Neuronal stem cell (in vitro differentiated cells): Measurements from ENCODE around the gene NEMP2.

Source experiments
- DNase-seq: peaks from one replicate; pipeline ENCODE4 v3.0.0-alpha.2; 2013; ENCODE audit warnings: low spot score
- H2AFZ ChIP-seq: one replicate; pipeline ENCODE4 v1.6.1; 2013; ENCODE audit warnings: mild to moderate bottlenecking, low read length, inconsistent platforms
- H2AK5ac ChIP-seq: 2 replicates; pipeline ENCODE4 v1.6.1; 2013; ENCODE audit warnings: low read depth, mild to moderate bottlenecking, inconsistent platforms, low read length, moderate library complexity, mixed read lengths
- H2BK120ac ChIP-seq: 2 replicates; pipeline ENCODE4 v1.6.1; 2013; ENCODE audit warnings: low read depth, mild to moderate bottlenecking, inconsistent platforms, low read length, moderate library complexity, mixed read lengths
- H2BK12ac ChIP-seq: one replicate; pipeline ENCODE4 v1.6.1; 2013; ENCODE audit warnings: low read length, inconsistent platforms
- H2BK15ac ChIP-seq: 2 replicates; pipeline ENCODE4 v1.6.1; 2013; ENCODE audit warnings: mild to moderate bottlenecking, low read length, inconsistent platforms, mixed read lengths
- H2BK5ac ChIP-seq: one replicate; pipeline ENCODE4 v1.6.1; 2013; ENCODE audit warnings: inconsistent platforms, mild to moderate bottlenecking, low read length, moderate library complexity
- H3K14ac ChIP-seq: one replicate; pipeline ENCODE4 v1.6.1; 2013; ENCODE audit warnings: low read length, inconsistent platforms
- H3K18ac ChIP-seq: 2 replicates; pipeline ENCODE4 v1.6.1; 2013; ENCODE audit warnings: low read length, inconsistent platforms
- H3K23ac ChIP-seq: 2 replicates; pipeline ENCODE4 v1.6.1; 2013; ENCODE audit warnings: low read depth, mild to moderate bottlenecking, mixed read lengths, low read length, inconsistent platforms; ENCODE audit not compliant: poor library complexity
- H3K27ac ChIP-seq: replicated peaks from 3 replicates; pipeline ENCODE4 v1.5.1; 2013; ENCODE audit warnings: low read length, inconsistent platforms
- H3K27me3 ChIP-seq, 3 experiments: 2 replicates each; pipeline ENCODE4 v1.6.1; 2013; ENCODE audit warnings: low read length in 3 of 3, mild to moderate bottlenecking in 2 of 3, inconsistent platforms in 1 of 3, low read depth in 1 of 3, mixed read lengths in 1 of 3, moderate library complexity in 1 of 3; ENCODE audit not compliant: control insufficient read depth in 3 of 3, insufficient read depth in 3 of 3
- H3K36me3 ChIP-seq, 2 donors: replicated peaks in 1 of 2; 2 replicates each; pipeline ENCODE4 v1.6.1; 2013; ENCODE audit warnings: low read length in 2 of 2; ENCODE audit not compliant: control insufficient read depth in 2 of 2, insufficient read depth in 2 of 2
- H3K4ac ChIP-seq: 2 replicates; pipeline ENCODE4 v1.6.1; 2013; ENCODE audit warnings: inconsistent platforms, mild to moderate bottlenecking, low read length, moderate library complexity
- H3K4me1 ChIP-seq, 2 donors: 1 replicate in 1 of 2; 2 replicates in 1 of 2; pipeline ENCODE4 v1.6.1; 2013; ENCODE audit warnings: low read length in 2 of 2, low read depth in 1 of 2; ENCODE audit not compliant: control insufficient read depth in 2 of 2, insufficient read depth in 1 of 2
- H3K4me2 ChIP-seq: one replicate; pipeline ENCODE4 v1.6.1; 2013; ENCODE audit warnings: mild to moderate bottlenecking, low read length, inconsistent platforms; ENCODE audit not compliant: insufficient read depth, poor library complexity, severe bottlenecking
- H3K4me3 ChIP-seq, 2 donors: 2 replicates each; pipeline ENCODE4 v1.5.1; 2013; ENCODE audit warnings: low read length in 2 of 2, mild to moderate bottlenecking in 2 of 2, inconsistent platforms in 1 of 2, moderate library complexity in 1 of 2
- H3K79me1 ChIP-seq: one replicate; pipeline ENCODE4 v1.6.1; 2013; ENCODE audit warnings: low read depth, mild to moderate bottlenecking, inconsistent platforms, low read length, moderate library complexity
- H3K9ac ChIP-seq: one replicate; pipeline ENCODE4 v1.6.1; 2013; ENCODE audit warnings: mild to moderate bottlenecking, low read depth, low read length, inconsistent platforms; ENCODE audit not compliant: poor library complexity
- H3K9me3 ChIP-seq, 2 donors: replicated peaks in 1 of 2; 2 replicates each; pipeline versions ENCODE3 to v1.6.1; 2013; ENCODE audit warnings: low read length in 2 of 2, mild to moderate bottlenecking in 2 of 2, inconsistent platforms in 1 of 2, low read depth in 1 of 2, mixed read lengths in 1 of 2, moderate library complexity in 1 of 2; ENCODE audit not compliant: control insufficient read depth in 2 of 2, insufficient read depth in 1 of 2
- H4K8ac ChIP-seq: one replicate; pipeline ENCODE4 v1.6.1; 2013; ENCODE audit warnings: low read depth, mild to moderate bottlenecking, inconsistent platforms, low read length, moderate library complexity
- H4K91ac ChIP-seq: one replicate; pipeline ENCODE4 v1.6.1; 2013; ENCODE audit warnings: low read length, low read depth, mild to moderate bottlenecking, inconsistent platforms; ENCODE audit not compliant: poor library complexity
- WGBS, 2 donors: extraction: QIAGEN DNeasy Blood & Tissue Kit; methylation state at CpG; one replicate each; pipeline ENCODE4 v1.1.7; 2013; ENCODE audit warnings: missing lambda C conversion rate in 2 of 2, mixed read lengths in 1 of 2; ENCODE audit not compliant: insufficient read length in 2 of 2, insufficient replicate concordance in 1 of 2; ENCODE audit errors: extremely low coverage in 2 of 2; 5-methylcytosine and 5-hydroxymethylcytosine counted together

NEMP2 gene

DNA sequence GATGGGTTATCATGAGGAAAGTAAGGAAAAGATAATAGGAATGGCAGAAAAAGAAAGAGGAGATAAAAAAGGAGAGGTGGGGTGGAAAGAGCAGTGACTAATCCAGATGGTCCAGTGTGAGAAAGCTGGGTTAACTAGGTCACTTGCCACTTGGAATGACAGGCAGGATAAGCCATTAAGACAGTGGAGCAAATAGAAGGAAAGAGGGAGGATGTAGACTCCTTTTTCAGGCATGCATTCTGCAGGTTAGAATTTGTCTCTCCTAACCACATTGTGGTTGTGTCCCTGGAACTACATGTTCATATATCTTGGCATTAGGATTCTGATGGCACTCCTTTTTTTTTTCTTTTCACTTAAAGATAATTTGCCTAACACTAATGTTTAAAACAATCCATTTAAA is 13.4 kb upstream of the NEMP2 start:
- Histone ChIP-seq H2BK15ac (no peak overlapping the region), H4K8ac (no peak overlapping the region), H4K91ac (no peak overlapping the region), H2AFZ (no peak overlapping the region), H3K9ac (no peak overlapping the region), H3K4me1 (no peaks in the 10 kb centered on the region), H3K79me1 (no peaks in the 10 kb centered on the region), H2BK5ac (no peak overlapping the region), H3K4ac (no peak overlapping the region), H3K23ac (no peak overlapping the region), H2BK12ac (no peak overlapping the region), H3K9me3 (no peaks in the 10 kb centered on the region), H2BK120ac (no peak overlapping the region), H3K4me3 (no peak overlapping the region), H3K4me2 (no peak overlapping the region), H3K27ac (no peak overlapping the region), H3K18ac (no peak overlapping the region), H3K36me3 (no peaks in the 10 kb centered on the region), H2AK5ac (no peak overlapping the region), H3K27me3 (no peaks in the 10 kb centered on the region), H3K14ac (no peak overlapping the region)
- DNase-seq: no peak

DNA sequence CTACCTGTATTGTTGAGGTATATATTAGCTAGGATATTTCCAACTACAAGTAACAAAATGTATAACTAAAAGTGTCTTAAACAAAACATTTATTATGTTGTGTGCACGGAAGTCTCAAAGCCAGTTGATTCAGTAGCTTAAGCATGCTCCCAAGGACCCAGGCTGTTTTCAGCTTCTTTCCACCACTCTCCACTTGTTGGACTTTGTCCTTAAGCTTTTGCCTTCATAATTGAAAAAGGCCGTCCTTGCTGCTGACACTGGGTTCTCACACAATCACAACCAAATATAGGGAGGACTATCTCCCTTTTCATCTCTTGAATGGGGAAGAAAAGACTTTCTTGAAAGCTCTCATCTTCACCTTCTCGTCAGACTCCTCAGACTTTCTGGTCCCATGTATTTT is 12.2 kb upstream of the NEMP2 start:
- Histone ChIP-seq H3K9me3 (peaks cover 0 to 2% of the 10 kb centered on the region in 2 donors), H2AK5ac (no peak overlapping the region)

DNA sequence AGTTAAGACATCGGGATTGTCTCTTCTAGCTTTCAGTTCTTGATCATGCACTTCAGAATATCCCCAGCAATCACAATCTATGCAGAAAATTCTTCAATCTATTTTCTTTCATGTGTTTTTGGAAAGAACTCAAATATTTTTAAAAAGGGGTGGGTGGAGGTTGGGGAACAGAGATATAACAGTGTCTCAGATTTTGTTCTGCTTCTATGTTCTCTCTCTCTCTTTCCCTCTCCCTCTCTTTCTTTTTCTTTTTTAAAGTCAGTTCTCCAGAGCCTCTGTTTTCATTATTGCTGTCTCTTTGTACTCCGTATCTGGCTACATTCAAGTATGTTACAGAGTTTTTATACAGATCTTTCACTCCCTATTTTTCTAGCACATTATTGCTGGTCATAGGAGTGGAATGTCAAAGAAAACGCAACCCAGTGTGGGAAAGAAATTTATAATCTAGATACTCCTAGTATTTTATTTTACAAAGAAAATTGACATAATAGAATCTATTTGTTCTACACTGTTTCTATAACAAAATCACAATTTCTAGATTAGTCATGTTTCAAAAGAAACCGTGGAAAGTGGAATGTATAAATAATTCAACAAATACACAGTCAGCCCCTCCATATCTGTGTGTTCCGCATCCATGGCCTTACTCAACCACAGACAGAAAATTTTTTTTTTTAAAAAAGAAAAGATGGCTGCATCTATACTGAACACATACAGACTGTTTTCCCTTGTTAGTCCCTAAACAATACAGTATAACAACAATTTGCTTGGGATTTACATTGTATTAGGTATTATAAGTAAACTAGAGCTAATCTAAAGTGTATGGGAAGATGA is 11.2 kb upstream of the NEMP2 start:
- H3K27me3 ChIP-seq: no peaks in the 10 kb centered on the region
- no peak overlapping the region for H3K14ac ChIP-seq
- H3K4me1 ChIP-seq: no peaks in the 10 kb centered on the region
- no peak overlapping the region for H3K4ac ChIP-seq
- H3K23ac ChIP-seq: no peak overlapping the region
- no CpG with 5 or more reads among the region's 5 CpGs for WGBS, 2 donors
- no peak for DNase-seq
- no peak overlapping the region for H2BK5ac ChIP-seq
- no peak overlapping the region for H2AK5ac ChIP-seq
- H2BK120ac ChIP-seq: no peak overlapping the region
- no peak overlapping the region for H2BK12ac ChIP-seq
- no peak overlapping the region for H3K18ac ChIP-seq
- no peak overlapping the region for H3K4me2 ChIP-seq
- H3K9ac ChIP-seq: no peak overlapping the region
- H4K91ac ChIP-seq: no peak overlapping the region
- H3K4me3 ChIP-seq: no peak overlapping the region
- peaks cover 0 to 3% of the 10 kb centered on the region in 2 donors for H3K9me3 ChIP-seq
- H3K79me1 ChIP-seq: no peaks in the 10 kb centered on the region
- H2BK15ac ChIP-seq: no peak overlapping the region
- no peak overlapping the region for H3K27ac ChIP-seq
- H2AFZ ChIP-seq: no peak overlapping the region
- no peaks in the 10 kb centered on the region for H3K36me3 ChIP-seq
- H4K8ac ChIP-seq: no peak overlapping the region

More for the DNA sequence above, 12.2 kb upstream of the NEMP2 start:
- Histone ChIP-seq H3K27ac (no peak overlapping the region), H4K8ac (no peak overlapping the region), H2BK15ac (no peak overlapping the region), H3K4ac (no peak overlapping the region), H3K9ac (no peak overlapping the region), H3K4me3 (no peak overlapping the region), H2AFZ (no peak overlapping the region), H3K23ac (no peak overlapping the region), H3K79me1 (no peaks in the 10 kb centered on the region), H3K18ac (no peak overlapping the region), H3K4me1 (no peaks in the 10 kb centered on the region), H3K27me3 (no peaks in the 10 kb centered on the region), H3K14ac (no peak overlapping the region), H2BK120ac (no peak overlapping the region), H4K91ac (no peak overlapping the region), H2BK12ac (no peak overlapping the region), H3K36me3 (no peaks in the 10 kb centered on the region), H3K4me2 (no peak overlapping the region), H2BK5ac (no peak overlapping the region)
- no CpG with 5 or more reads among the region's 3 CpGs for WGBS, 2 donors
- no peak for DNase-seq

DNA sequence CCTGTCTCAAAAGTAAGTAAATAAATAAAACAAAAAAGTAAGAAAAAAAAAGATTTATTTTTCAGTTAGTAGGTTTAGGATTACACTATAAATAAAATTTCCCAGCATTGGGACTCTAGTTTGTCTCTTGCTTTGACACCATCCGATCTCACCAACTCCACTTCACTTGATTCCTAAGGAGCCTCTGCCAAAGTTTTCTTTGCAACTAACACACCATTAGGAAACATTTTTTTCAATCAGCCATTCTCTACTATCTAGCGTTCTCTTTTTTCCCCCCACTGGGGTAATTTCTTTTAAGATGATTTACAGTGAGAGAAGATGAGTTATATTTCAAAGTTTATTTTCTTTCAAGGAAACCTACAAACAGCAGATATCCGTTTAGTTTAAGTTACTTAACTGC is 10.6 kb upstream of the NEMP2 start:
- Histone ChIP-seq H3K14ac (no peak overlapping the region), H3K23ac (no peak overlapping the region), H3K9me3 (peaks cover 0 to 10% of the 10 kb centered on the region in 2 donors), H3K18ac (no peak overlapping the region), H3K9ac (no peak overlapping the region), H2BK15ac (no peak overlapping the region), H3K4me3 (no peak overlapping the region), H4K8ac (no peak overlapping the region), H2AFZ (no peak overlapping the region), H3K36me3 (no peaks in the 10 kb centered on the region), H2AK5ac (no peak overlapping the region), H4K91ac (no peak overlapping the region), H3K79me1 (no peaks in the 10 kb centered on the region), H3K27ac (no peak overlapping the region), H3K4ac (no peak overlapping the region), H2BK120ac (no peak overlapping the region), H3K4me2 (no peak overlapping the region), H3K27me3 (no peaks in the 10 kb centered on the region), H3K4me1 (no peaks in the 10 kb centered on the region), H2BK5ac (no peak overlapping the region), H2BK12ac (no peak overlapping the region)
- no peak for DNase-seq
- WGBS, 2 donors: no CpG with 5 or more reads among the region's 3 CpGs
